NCI-H82 treated with DMSO at 0.1 percent for 48 hours (cell line): Measurements from ENCODE around the gene TMEM139.
"Not testable (repeated sequence)": the region's sequence is repeated elsewhere in the genome, so short reads cannot be mapped to it uniquely, and the experiment has no call there.

ENCODE experiments used
- DNase-seq: peaks from one replicate; lab custom pipeline; 2025; ENCODE audit not compliant: unreplicated experiment; lab: John Stamatoyannopoulos, UW

The TMEM139 gene

GRCh38 chr7:143287935-143288826 lies 3.4 kb downstream of the TMEM139 start, which contains the start of gene CASP2:
TSS of gene CASP2 (plus strand) at chr7:143288351. CDS start at chr7:143288456, 105 bp downstream.
- DNase-seq: peak; percentile 58

GRCh38 chr7:143288836-143289235 lies 4.1 kb downstream of the TMEM139 start:
- no peak for DNase-seq

DNA sequence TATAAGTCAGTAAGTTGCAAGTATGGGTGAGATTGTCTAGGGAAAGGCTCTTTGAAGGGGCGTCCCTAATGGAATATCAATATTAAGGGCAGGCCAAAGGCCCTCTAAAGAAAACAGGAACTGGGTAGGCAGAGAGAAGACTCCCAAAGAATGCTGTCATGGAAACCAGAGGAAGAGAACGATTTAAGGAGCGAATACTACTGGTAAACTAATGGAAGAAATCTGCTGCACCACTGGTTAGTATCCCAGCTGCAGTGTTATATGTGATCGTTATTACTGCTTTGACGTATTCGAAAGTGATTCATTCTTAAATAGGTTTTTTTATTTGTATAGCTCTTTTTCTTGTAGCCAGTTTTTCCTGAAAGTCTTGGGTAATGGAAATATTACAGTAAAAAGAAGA lies 4.7 kb downstream of the TMEM139 start:
- DNase-seq: no peak

GRCh38 chr7:143289888-143290287 lies 5.1 kb downstream of the TMEM139 start:
- not testable (repeated sequence) for DNase-seq

DNA sequence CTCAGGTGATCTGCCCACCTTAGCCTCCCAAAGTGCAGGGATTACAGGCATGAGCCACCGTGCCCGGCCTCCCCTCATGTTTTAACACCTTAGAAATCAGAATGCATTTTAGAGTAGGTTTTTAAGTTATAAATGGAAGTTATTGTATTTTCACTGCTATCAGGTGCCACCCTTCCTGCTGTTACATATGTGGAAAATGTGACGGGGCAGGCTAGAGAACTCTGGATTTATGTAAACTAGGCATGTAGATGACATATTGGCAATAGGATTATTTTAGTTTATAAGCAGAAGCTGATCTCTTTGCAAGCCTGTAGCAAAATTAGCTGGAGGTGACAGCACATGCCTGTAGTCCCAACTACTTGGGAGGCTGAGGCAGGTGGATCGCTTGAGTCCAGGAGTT lies 5.5 kb downstream of the TMEM139 start:
- DNase-seq: no peak

DNA sequence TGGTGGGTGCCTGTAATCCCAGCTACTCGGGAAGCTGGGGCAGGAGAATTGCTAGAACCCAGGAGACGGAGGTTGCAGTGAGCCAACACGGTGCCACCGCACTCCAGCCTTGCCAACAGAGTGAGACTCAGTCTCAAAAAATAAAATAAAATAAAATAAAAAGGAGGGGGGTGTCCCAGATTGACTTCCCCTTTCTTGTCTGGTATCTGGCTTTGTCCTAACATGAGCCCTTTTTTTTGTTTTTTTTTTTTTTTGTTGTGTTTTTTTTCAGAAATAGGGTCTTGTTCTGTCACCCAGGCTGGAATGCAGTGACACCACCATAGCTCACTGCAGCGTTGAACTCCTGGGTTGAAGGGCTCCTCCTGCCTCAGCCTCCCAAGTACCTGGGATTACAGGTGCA lies 8.1 kb downstream of the TMEM139 start:
- DNase-seq: no peak

- DNase-seq: no peak
Observed at GRCh38 chr7:143295870-143296269, 11.1 kb downstream of the TMEM139 start.

GRCh38 chr7:143296686-143297085 lies 11.9 kb downstream of the TMEM139 start:
- DNase-seq: no peak

- DNase-seq: no peak
Observed at GRCh38 chr7:143299346-143299745, 14.6 kb downstream of the TMEM139 start.

DNA sequence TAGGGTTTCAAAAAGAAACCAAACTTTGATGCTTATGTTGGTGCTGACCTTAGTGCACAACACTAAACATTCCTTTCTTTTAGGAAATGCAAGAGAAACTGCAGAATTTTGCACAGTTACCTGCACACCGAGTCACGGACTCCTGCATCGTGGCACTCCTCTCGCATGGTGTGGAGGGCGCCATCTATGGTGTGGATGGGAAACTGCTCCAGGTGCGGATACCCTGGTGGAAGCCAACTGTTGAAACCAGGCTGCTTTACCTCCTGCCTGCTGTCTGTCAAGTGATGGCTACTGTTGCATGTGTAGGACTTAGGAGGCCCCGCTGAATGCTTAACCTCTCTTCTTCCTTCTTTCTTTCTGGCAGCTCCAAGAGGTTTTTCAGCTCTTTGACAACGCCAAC lies 15.1 kb downstream of the TMEM139 start:
- DNase-seq: no peak

- no peak for DNase-seq
Observed at GRCh38 chr7:143300959-143301935, 16.5 kb downstream of the TMEM139 start.

DNA sequence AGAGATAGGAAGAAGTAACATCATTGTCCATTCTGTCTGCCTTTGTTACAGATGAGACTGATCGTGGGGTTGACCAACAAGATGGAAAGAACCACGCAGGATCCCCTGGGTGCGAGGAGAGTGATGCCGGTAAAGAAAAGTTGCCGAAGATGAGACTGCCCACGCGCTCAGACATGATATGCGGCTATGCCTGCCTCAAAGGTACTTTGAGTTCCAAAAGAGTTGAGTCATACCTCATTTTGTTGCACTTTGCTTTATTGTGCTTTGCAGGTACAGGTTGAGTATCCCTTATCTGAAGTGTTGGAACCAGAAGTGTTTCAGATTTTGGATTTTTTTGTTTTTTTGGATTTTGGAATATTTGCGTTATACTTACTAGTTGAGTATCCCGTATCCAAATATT lies 19.0 kb downstream of the TMEM139 start:
- DNase-seq: no peak

GRCh38 chr7:143304938-143305337 lies 20.2 kb downstream of the TMEM139 start:
- DNase-seq: no peak

GRCh38 chr7:143305423-143306070 lies 20.8 kb downstream of the TMEM139 start:
- peak; percentile 11 for DNase-seq

GRCh38 chr7:143308632-143309031 lies 23.9 kb downstream of the TMEM139 start:
- DNase-seq: no peak

- DNase-seq: no peak
Observed at GRCh38 chr7:143314127-143314526, 29.4 kb downstream of the TMEM139 start.

GRCh38 chr7:143315776-143316175 lies 31.0 kb downstream of the TMEM139 start, which contains the start of gene CLCN1:
TSS of gene CLCN1 (plus strand) at chr7:143316111. CDS start at chr7:143316213, 102 bp downstream.
- DNase-seq: no peak

DNA sequence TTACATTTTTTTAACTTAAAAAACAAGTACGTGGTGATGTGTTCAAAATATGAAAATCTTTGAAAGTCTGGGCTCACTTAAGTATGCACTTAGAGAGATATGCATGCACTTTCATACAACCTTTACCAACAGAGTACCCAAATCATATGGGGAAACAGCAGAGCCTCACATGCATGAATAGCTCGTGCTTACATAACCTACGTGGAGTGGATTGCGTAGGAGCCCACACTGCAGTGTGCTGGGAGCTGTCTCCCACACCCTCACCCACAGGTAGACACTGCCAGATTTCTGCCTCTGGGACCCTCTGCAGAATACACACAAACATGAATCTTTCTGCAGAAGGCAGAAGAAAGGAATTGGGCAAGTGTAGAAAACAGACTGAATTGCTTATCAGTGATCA lies 31.7 kb downstream of the TMEM139 start:
- DNase-seq: no peak

GRCh38 chr7:143318661-143319060 lies 33.9 kb downstream of the TMEM139 start:
- DNase-seq: no peak

DNA sequence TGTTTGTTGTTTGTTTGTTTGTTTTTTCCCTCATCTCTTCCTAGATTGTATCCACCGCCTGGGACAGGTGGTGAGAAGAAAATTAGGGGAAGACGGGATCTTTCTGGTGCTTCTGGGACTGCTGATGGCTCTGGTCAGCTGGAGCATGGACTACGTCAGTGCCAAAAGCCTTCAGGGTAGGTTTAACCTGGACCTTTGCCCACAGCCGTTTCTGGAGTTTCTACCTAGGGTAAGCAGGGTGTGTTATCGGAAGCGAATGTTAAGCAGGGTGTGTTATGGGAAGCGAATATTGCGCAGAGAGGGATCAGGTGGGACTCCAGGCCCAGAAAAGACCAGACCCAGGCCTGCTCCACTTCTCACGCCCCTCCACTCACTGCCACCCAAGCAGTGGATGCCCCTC lies 35.9 kb downstream of the TMEM139 start:
- DNase-seq: no peak

GRCh38 chr7:143321242-143321641 lies 36.5 kb downstream of the TMEM139 start:
- DNase-seq: no peak
